ENCODE measurements around the gene FAM229A. TPM values are rescaled to one million over a fixed set of nuclear protein-coding genes. Genes with fewer than 3 reads are reported as not detected.
"Not testable (repeated sequence)": the region's sequence is repeated elsewhere in the genome, so short reads cannot be mapped to it uniquely, and the experiment has no call there.

The FAM229A gene
- polyA plus RNA-seq, 1 experiment = 2.4 TPM

DNA sequence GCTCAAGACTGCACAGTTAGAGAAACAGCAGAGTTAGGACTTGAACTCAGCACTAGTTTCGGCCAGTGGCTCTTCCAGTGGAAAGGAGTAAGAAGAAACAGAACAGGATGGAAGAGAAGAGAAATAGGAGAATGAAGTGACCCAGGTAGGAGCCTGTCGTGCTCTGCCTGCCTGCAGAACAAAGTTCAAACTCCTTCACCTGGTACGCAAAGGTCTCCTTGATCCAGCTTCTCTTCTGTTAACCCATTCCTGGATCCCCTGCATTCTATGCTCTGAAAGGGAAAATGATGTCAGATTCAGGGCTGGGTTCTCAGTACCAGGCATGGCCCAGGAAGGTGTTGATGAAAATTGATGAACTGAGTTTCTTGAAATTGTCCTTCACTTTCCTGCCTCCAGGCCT lies 3.9 kb downstream of the FAM229A start:
- TF ChIP-seq, protein P1, sequence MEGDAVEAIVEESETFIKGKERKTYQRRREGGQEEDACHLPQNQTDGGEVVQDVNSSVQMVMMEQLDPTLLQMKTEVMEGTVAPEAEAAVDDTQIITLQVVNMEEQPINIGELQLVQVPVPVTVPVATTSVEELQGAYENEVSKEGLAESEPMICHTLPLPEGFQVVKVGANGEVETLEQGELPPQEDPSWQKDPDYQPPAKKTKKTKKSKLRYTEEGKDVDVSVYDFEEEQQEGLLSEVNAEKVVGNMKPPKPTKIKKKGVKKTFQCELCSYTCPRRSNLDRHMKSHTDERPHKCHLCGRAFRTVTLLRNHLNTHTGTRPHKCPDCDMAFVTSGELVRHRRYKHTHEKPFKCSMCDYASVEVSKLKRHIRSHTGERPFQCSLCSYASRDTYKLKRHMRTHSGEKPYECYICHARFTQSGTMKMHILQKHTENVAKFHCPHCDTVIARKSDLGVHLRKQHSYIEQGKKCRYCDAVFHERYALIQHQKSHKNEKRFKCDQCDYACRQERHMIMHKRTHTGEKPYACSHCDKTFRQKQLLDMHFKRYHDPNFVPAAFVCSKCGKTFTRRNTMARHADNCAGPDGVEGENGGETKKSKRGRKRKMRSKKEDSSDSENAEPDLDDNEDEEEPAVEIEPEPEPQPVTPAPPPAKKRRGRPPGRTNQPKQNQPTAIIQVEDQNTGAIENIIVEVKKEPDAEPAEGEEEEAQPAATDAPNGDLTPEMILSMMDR (IDR thresholded peaks at IDR 0.05; ENCODE audit: insufficient read depth, low read depth, low read length) = no peak
- CTCF ChIA-PET = interaction anchor here (1.4 kb wide), 1 partner anchor 22 kb away, joined by 3 read pairs; the partner anchor contains the start of gene MARCKSL1
- Histone ChIP-seq H3K36me3 (ENCODE audit: control insufficient read depth, insufficient read depth, low read length) (peaks cover 3% of the 10 kb centered on the region; the same call in 1 of the 2 replicates), H3K27me3 (ENCODE audit: control insufficient read depth, insufficient read depth, low read length) (no peaks in the 10 kb centered on the region), H3K4me3 (ENCODE audit: low read depth, low read length) (no peak overlapping the region)
- POLR2A ChIA-PET = no interaction called here
- no peak for DNase-seq (ENCODE audit: low read depth)

DNA sequence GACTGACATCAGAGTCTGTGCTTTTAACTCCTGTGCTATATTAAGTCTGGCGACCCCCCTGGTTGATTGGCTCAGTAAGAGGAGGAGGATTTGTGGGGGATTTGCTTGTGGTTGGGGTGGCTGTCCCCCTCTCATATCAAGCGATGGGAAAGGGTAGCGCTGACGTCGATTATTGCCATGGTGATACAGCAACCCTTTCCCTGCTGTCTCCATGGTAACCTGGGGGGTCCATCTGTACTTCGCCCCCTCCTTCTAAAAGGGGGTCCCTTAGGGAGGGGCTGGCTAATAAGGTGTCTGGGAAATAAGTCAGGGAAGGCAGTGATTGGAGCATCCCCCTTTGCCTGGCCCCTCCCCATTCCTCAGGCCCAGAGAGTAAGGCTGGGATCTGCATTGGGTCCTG lies 4.7 kb downstream of the FAM229A start:
- Histone ChIP-seq H3K4me3 (ENCODE audit: low read depth, low read length) (no peak overlapping the region), H3K27me3 (ENCODE audit: control insufficient read depth, insufficient read depth, low read length) (no peaks in the 10 kb centered on the region), H3K36me3 (ENCODE audit: control insufficient read depth, insufficient read depth, low read length) (peaks cover 1% of the 10 kb centered on the region; the same call in 1 of the 2 replicates)
- DNase-seq (ENCODE audit: low read depth) = no peak
- TF ChIP-seq, protein P1 (IDR thresholded peaks at IDR 0.05; ENCODE audit: insufficient read depth, low read depth, low read length) = no peak
- ChIA-PET CTCF (interaction anchor here (1.4 kb wide), 1 partner anchor 22 kb away, joined by 3 read pairs; the partner anchor contains the start of gene MARCKSL1), POLR2A (no interaction called here)

DNA sequence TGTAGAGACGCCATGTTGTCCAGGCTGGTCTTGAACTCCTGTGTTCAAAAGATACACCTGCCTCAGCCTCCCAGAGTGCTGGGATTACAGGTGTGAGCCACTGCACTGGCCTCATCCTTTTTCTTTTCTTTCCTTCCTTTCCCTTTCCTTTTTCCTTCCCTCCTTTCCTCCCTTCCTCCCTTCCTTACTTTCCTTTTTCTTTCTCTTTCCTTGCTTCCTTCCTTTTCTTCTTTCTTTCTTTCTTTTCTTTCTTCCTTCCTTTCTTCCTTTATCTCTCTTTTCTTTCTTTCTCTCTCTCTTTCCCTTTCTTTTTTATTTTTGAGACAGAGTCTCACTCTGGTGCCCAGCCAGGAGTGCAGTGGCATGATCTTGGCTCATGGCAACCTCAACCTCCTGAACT lies 5.8 kb downstream of the FAM229A start:
- Histone ChIP-seq H3K4me3 (ENCODE audit: low read depth, low read length) (no peak overlapping the region), H3K36me3 (ENCODE audit: control insufficient read depth, insufficient read depth, low read length) (peaks cover 1% of the 10 kb centered on the region; the same call in 1 of the 2 replicates), H3K27me3 (ENCODE audit: control insufficient read depth, insufficient read depth, low read length) (no peaks in the 10 kb centered on the region)
- ChIA-PET CTCF (no interaction called here), POLR2A (no interaction called here)
- DNase-seq (ENCODE audit: low read depth) = no peak
- TF ChIP-seq, protein P1 (IDR thresholded peaks at IDR 0.05; ENCODE audit: insufficient read depth, low read depth, low read length) = no peak

DNA sequence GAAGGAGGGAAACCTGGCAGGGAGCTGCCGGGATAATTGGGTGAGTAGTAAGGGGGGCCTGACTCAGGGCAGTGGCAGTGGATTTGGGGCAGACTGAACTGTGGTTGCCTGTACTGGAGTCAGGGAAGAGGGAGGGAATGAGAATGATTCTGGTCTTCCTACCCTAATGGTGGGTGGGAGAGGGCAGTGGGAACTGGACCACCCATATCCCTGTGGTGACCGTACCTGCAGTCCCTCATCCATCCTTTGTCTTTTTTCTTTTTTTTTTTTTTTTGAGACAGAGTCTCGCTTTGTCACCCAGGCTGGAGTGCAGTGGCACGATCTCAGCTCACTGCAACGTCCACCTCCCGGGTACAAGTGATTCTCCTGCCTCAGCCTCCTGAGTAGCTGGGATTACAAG lies 6.5 kb downstream of the FAM229A start:
- H3K27me3 ChIP-seq (ENCODE audit: control insufficient read depth, insufficient read depth, low read length); POLR2A ChIA-PET; H3K4me3 ChIP-seq (ENCODE audit: low read depth, low read length); CTCF ChIA-PET; H3K36me3 ChIP-seq (ENCODE audit: control insufficient read depth, insufficient read depth, low read length); DNase-seq (ENCODE audit: low read depth): not testable (repeated sequence)

DNA sequence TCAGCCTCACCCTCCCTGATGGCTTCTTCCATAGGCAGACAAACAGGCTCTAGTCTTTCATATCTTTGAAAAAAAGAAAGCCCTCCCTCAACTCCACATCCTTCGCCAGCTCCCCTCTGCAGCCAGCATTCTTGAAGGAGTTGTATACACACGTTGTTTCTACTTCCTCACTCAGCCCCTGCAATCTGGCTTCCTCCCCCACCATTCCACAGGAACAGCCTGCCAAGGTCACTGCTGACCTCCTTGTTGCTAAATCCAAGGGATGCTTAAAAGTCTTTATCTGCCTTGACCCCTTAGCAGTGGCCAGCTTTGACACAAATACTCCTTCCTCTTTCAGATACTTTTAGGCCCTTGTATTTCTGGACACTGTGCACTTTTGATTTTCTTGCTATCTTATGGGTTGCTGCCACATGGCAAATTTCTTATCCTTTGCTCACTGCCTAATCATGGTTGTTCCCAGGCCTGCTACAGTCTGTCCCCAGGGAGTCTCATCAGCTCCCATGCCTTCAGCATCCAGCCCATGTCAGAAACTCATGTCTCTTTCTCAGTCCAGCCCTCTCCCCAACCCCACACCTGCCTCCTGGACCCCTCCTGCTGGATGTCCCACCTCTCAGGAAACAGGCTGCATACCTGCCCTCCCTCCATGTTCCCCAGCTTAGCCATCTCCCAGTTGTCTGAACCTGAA lies 8.3 kb downstream of the FAM229A start:
- DNase-seq (ENCODE audit: low read depth) = no peak
- TF ChIP-seq, protein P1 (IDR thresholded peaks at IDR 0.05; ENCODE audit: insufficient read depth, low read depth, low read length) = no peak
- ChIA-PET POLR2A (interaction anchor here (0.8 kb wide), 1 partner anchor 18 kb away, joined by 3 read pairs; the partner anchor contains the start of gene MARCKSL1), CTCF (interaction anchor here (1.4 to 2.2 kb wide), 4 partner anchors 18 to 138 kb away, joined by 3 to 8 read pairs (median 4); partner anchors contain the start of genes FAM167B and MARCKSL1)
- H3K36me3 ChIP-seq (ENCODE audit: control insufficient read depth, insufficient read depth, low read length) = peaks cover 1% of the 10 kb centered on the region; the same call in 1 of the 2 replicates
- no peaks in the 10 kb centered on the region for H3K27me3 ChIP-seq (ENCODE audit: control insufficient read depth, insufficient read depth, low read length)
- H3K4me3 ChIP-seq (ENCODE audit: low read depth, low read length) = no peak overlapping the region
